ENCODE data around the gene SALL2.

Gene SALL2

GRCh38 chr14:21541413-21542074 is 15.4 kb upstream of the SALL2 start:
- no peaks in the 10 kb centered on the region for H3K36me3 ChIP-seq (ENCODE audit: control insufficient read depth in 1 of 2, insufficient read depth in 2 of 2, low read length in 2 of 2)
- H3K27ac ChIP-seq (ENCODE audit: low read length): no peak overlapping the region
- no peak overlapping the region for H3K4me3 ChIP-seq (ENCODE audit: low read depth in 1 of 2, low read length in 2 of 2)
- no peaks in the 10 kb centered on the region for H3K9me3 ChIP-seq (ENCODE audit: control insufficient read depth in 1 of 2, low read length in 2 of 2)
- H3K27me3 ChIP-seq (ENCODE audit: low read depth, low read length): peaks cover 2% of the 10 kb centered on the region
- peaks cover 0 to 11% of the 10 kb centered on the region in 2 donors for H3K4me1 ChIP-seq (ENCODE audit: control insufficient read depth in 1 of 2, insufficient read depth in 2 of 2, low read length in 2 of 2)

GRCh38 chr14:21539189-21539940 is 13.2 kb upstream of the SALL2 start:
- no peak overlapping the region for H3K27ac ChIP-seq (ENCODE audit: low read length)

GRCh38 chr14:21537090-21537424 is 10.9 kb upstream of the SALL2 start:
- H3K9me3 ChIP-seq (ENCODE audit: control insufficient read depth in 1 of 2, low read length in 2 of 2): no peaks in the 10 kb centered on the region
- no peaks in the 10 kb centered on the region for H3K4me1 ChIP-seq (ENCODE audit: control insufficient read depth in 1 of 2, insufficient read depth in 2 of 2, low read length in 2 of 2)
- H3K27ac ChIP-seq (ENCODE audit: low read length): no peak overlapping the region
- H3K27me3 ChIP-seq (ENCODE audit: low read depth, low read length): peaks cover 6% of the 10 kb centered on the region
- no peaks in the 10 kb centered on the region for H3K36me3 ChIP-seq (ENCODE audit: control insufficient read depth in 1 of 2, insufficient read depth in 2 of 2, low read length in 2 of 2)
- peak overlapping the region; percentile 63 to 75 for H3K4me3 ChIP-seq (ENCODE audit: low read depth in 1 of 2, low read length in 2 of 2)

More at GRCh38 chr14:21539189-21539940, 13.2 kb upstream of the SALL2 start:
- H3K4me1 ChIP-seq (ENCODE audit: control insufficient read depth in 1 of 2, insufficient read depth in 2 of 2, low read length in 2 of 2): peaks cover 0 to 11% of the 10 kb centered on the region in 2 donors
- H3K27me3 ChIP-seq (ENCODE audit: low read depth, low read length): peaks cover 6% of the 10 kb centered on the region
- H3K4me3 ChIP-seq (ENCODE audit: low read depth in 1 of 2, low read length in 2 of 2): no peak overlapping the region
- H3K36me3 ChIP-seq (ENCODE audit: control insufficient read depth in 1 of 2, insufficient read depth in 2 of 2, low read length in 2 of 2): no peaks in the 10 kb centered on the region
- H3K9me3 ChIP-seq (ENCODE audit: control insufficient read depth in 1 of 2, low read length in 2 of 2): no peaks in the 10 kb centered on the region

- Histone ChIP-seq H3K4me1 (ENCODE audit: control insufficient read depth in 1 of 2, insufficient read depth in 2 of 2, low read length in 2 of 2) (no peaks in the 10 kb centered on the region), H3K4me3 (ENCODE audit: low read depth in 1 of 2, low read length in 2 of 2) (peak overlapping the region; percentile 63 to 75), H3K27ac (ENCODE audit: low read length) (peak overlapping the region; percentile 2), H3K9me3 (ENCODE audit: control insufficient read depth in 1 of 2, low read length in 2 of 2) (no peaks in the 10 kb centered on the region), H3K36me3 (ENCODE audit: control insufficient read depth in 1 of 2, insufficient read depth in 2 of 2, low read length in 2 of 2) (no peaks in the 10 kb centered on the region), H3K27me3 (ENCODE audit: low read depth, low read length) (peaks cover 6% of the 10 kb centered on the region)
Observed at GRCh38 chr14:21536418-21537089, 10.4 kb upstream of the SALL2 start.

GRCh38 chr14:21535545-21536417 is 9.6 kb upstream of the SALL2 start:
- Histone ChIP-seq H3K4me1 (ENCODE audit: control insufficient read depth in 1 of 2, insufficient read depth in 2 of 2, low read length in 2 of 2) (no peaks in the 10 kb centered on the region), H3K4me3 (ENCODE audit: low read depth in 1 of 2, low read length in 2 of 2) (peak overlapping the region; percentile 63 to 75), H3K27me3 (ENCODE audit: low read depth, low read length) (peaks cover 6% of the 10 kb centered on the region), H3K36me3 (ENCODE audit: control insufficient read depth in 1 of 2, insufficient read depth in 2 of 2, low read length in 2 of 2) (no peaks in the 10 kb centered on the region), H3K9me3 (ENCODE audit: control insufficient read depth in 1 of 2, low read length in 2 of 2) (no peaks in the 10 kb centered on the region), H3K27ac (ENCODE audit: low read length) (peak overlapping the region; percentile 2)

- Histone ChIP-seq H3K9me3 (ENCODE audit: control insufficient read depth in 1 of 2, low read length in 2 of 2) (no peaks in the 10 kb centered on the region), H3K27ac (ENCODE audit: low read length) (no peak overlapping the region), H3K4me3 (ENCODE audit: low read depth in 1 of 2, low read length in 2 of 2) (no peak overlapping the region), H3K27me3 (ENCODE audit: low read depth, low read length) (peaks cover 6% of the 10 kb centered on the region), H3K4me1 (ENCODE audit: control insufficient read depth in 1 of 2, insufficient read depth in 2 of 2, low read length in 2 of 2) (no peaks in the 10 kb centered on the region), H3K36me3 (ENCODE audit: control insufficient read depth in 1 of 2, insufficient read depth in 2 of 2, low read length in 2 of 2) (no peaks in the 10 kb centered on the region)
Observed at GRCh38 chr14:21534576-21534975, 8.4 kb upstream of the SALL2 start.

- Histone ChIP-seq H3K4me1 (ENCODE audit: control insufficient read depth in 1 of 2, insufficient read depth in 2 of 2, low read length in 2 of 2) (no peaks in the 10 kb centered on the region), H3K4me3 (ENCODE audit: low read depth in 1 of 2, low read length in 2 of 2) (no peak overlapping the region), H3K27me3 (ENCODE audit: low read depth, low read length) (peaks cover 6% of the 10 kb centered on the region), H3K27ac (ENCODE audit: low read length) (no peak overlapping the region), H3K36me3 (ENCODE audit: control insufficient read depth in 1 of 2, insufficient read depth in 2 of 2, low read length in 2 of 2) (no peaks in the 10 kb centered on the region), H3K9me3 (ENCODE audit: control insufficient read depth in 1 of 2, low read length in 2 of 2) (no peaks in the 10 kb centered on the region)
Observed at GRCh38 chr14:21533294-21533693, 7.1 kb upstream of the SALL2 start.

- peaks cover 0 to 17% of the 10 kb centered on the region in 2 donors for H3K4me1 ChIP-seq (ENCODE audit: control insufficient read depth in 1 of 2, insufficient read depth in 2 of 2, low read length in 2 of 2)
- H3K36me3 ChIP-seq (ENCODE audit: control insufficient read depth in 1 of 2, insufficient read depth in 2 of 2, low read length in 2 of 2): peaks cover 0 to under 1% of the 10 kb centered on the region in 2 donors
- H3K4me3 ChIP-seq (ENCODE audit: low read depth in 1 of 2, low read length in 2 of 2): no peak overlapping the region
- no peaks in the 10 kb centered on the region for H3K27me3 ChIP-seq (ENCODE audit: low read depth, low read length)
- no peaks in the 10 kb centered on the region for H3K9me3 ChIP-seq (ENCODE audit: control insufficient read depth in 1 of 2, low read length in 2 of 2)
- no peak overlapping the region for H3K27ac ChIP-seq (ENCODE audit: low read length)
Observed at GRCh38 chr14:21529515-21529914, 3.4 kb upstream of the SALL2 start.

- no peaks in the 10 kb centered on the region for H3K9me3 ChIP-seq (ENCODE audit: control insufficient read depth in 1 of 2, low read length in 2 of 2)
- no peak overlapping the region for H3K4me3 ChIP-seq (ENCODE audit: low read depth in 1 of 2, low read length in 2 of 2)
- peaks cover 0 to 26% of the 10 kb centered on the region in 2 donors for H3K4me1 ChIP-seq (ENCODE audit: control insufficient read depth in 1 of 2, insufficient read depth in 2 of 2, low read length in 2 of 2)
- H3K36me3 ChIP-seq (ENCODE audit: control insufficient read depth in 1 of 2, insufficient read depth in 2 of 2, low read length in 2 of 2): peaks cover 0 to 6% of the 10 kb centered on the region in 2 donors
- H3K27ac ChIP-seq (ENCODE audit: low read length): no peak overlapping the region
- H3K27me3 ChIP-seq (ENCODE audit: low read depth, low read length): no peaks in the 10 kb centered on the region
Observed at GRCh38 chr14:21528381-21529348, 2.5 kb upstream of the SALL2 start.

- no peak overlapping the region for H3K4me3 ChIP-seq (ENCODE audit: low read depth in 1 of 2, low read length in 2 of 2)
- H3K36me3 ChIP-seq (ENCODE audit: control insufficient read depth in 1 of 2, insufficient read depth in 2 of 2, low read length in 2 of 2): peaks cover 0 to 14% of the 10 kb centered on the region in 2 donors
- no peaks in the 10 kb centered on the region for H3K27me3 ChIP-seq (ENCODE audit: low read depth, low read length)
- H3K4me1 ChIP-seq (ENCODE audit: control insufficient read depth in 1 of 2, insufficient read depth in 2 of 2, low read length in 2 of 2): peaks cover 0 to 35% of the 10 kb centered on the region in 2 donors
- H3K27ac ChIP-seq (ENCODE audit: low read length): no peak overlapping the region
- no peaks in the 10 kb centered on the region for H3K9me3 ChIP-seq (ENCODE audit: control insufficient read depth in 1 of 2, low read length in 2 of 2)
Observed at GRCh38 chr14:21527318-21527679, 1.2 kb upstream of the SALL2 start.

Measured in muscle layer of duodenum (tissue), 2 donors.